HEK293 (cell line): Measurements from ENCODE around the gene PYCARD.

ENCODE experiments used
- CTCF ChIP-seq: fragments of 450-650 bp; formaldehyde crosslinking; IDR thresholded peaks from 2 replicates; pipeline ENCODE4 v1.5.1; 2016; ENCODE audit warnings: missing biosample characterization, missing genetic modification characterization
- ZNF175 ChIP-seq: fragments of 450-650 bp; formaldehyde crosslinking; IDR thresholded peaks from 2 replicates; pipeline ENCODE4 v1.5.1; 2016; ENCODE audit warnings: missing biosample characterization, missing genetic modification characterization

DNA sequence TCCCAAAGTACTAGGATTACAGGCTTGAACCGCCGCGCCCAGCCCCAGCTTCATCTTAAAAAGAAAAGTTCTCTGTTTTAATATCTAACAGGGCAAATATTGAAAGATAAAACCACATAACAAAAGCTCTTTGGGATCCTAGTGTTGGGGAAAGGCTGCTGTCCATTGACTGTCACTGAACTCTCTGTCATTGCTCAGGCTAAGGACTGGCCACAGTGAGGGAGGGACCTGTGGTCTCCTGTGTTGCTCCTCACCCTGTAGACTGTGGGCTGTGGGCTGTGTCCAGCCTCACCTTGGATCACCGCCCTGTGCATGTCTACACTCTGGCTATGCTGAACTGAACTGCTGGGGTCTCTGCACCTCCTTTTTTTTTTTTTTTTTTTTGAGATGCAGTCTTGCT lies 25.6 kb upstream of the PYCARD start:
- no peak for TF ChIP-seq CTCF (tag by site-specific recombination)
- TF ChIP-seq ZNF175 (tag by site-specific recombination), result no peak
